Lower leg skin (tissue), 4 donors: ENCODE results near the gene STPG1. TPM values are rescaled to one million over a fixed set of nuclear protein-coding genes. Genes with fewer than 3 reads are reported as not detected.
A peak's percentile ranks its signal among the peaks of the same experiment; 100 is the strongest.

Experiments used
- DNase-seq, 2 donors: peaks; one replicate each; pipeline ENCODE4 v3.0.0-alpha.2; 2019; ENCODE audit warnings: low spot score in 2 of 2
- H3K4me3 ChIP-seq: fragments of 200-600 bp; sonication (generic); 2 replicates; pipeline ENCODE4 v1.5.1; 2017; ENCODE audit warnings: mild to moderate bottlenecking, low read depth; ENCODE audit not compliant: poor library complexity, severe bottlenecking
- CTCF ChIP-seq, 3 donors: fragments of 450-650 bp; IDR thresholded peaks; one replicate each; pipeline ENCODE4 v1.5.1; 2016; ENCODE audit warnings: antibody characterized with exemption in 3 of 3, mild to moderate bottlenecking in 3 of 3, moderate library complexity in 2 of 3
- POLR2A ChIP-seq, 2 donors: fragments of 450-650 bp; IDR thresholded peaks; one replicate each; pipeline ENCODE4 v1.6.1; 2016 to 2017; ENCODE audit warnings: antibody characterized with exemption in 2 of 2, mild to moderate bottlenecking in 1 of 2, moderate library complexity in 1 of 2
- whole genome bisulfite sequencing, 2 donors: methylation state at CpG; one replicate each; pipeline ENCODE4 v1.1.5; 2018; 5-methylcytosine and 5-hydroxymethylcytosine counted together
- intact Hi-C: fragments of 100-400 bp; cut with DNase I; formaldehyde crosslinking; loops from one replicate; pipeline ENCODE4 v1.15.0; 2023; ENCODE audit warnings: low total_unique reads
- total RNA-seq, 4 donors: library from RNA; depleted of rRNA; stranded (reverse); fragments of >200 nt; gene quantifications; one replicate each; pipeline ENCODE4 v1.1.0, GENCODE V29; 2016

STPG1 gene
- total RNA-seq, 4 donors from 2014 or later: 3.6 to 8.5 (median 6.4) TPM

GRCh38 chr1:24400065-24400464 lies 13.5 kb downstream of the STPG1 start:
- no peak overlapping the region for H3K4me3 ChIP-seq
- 80 to 83% methylated on average over 1 of the region's 1 CpG for WGBS, 2 donors
- TF ChIP-seq POLR2A (IDR thresholded peaks at IDR 0.05) (no peak), CTCF (IDR thresholded peaks at IDR 0.05) (no peak)
- DNase-seq: no peak
- intact Hi-C loops: no loop called here

DNA sequence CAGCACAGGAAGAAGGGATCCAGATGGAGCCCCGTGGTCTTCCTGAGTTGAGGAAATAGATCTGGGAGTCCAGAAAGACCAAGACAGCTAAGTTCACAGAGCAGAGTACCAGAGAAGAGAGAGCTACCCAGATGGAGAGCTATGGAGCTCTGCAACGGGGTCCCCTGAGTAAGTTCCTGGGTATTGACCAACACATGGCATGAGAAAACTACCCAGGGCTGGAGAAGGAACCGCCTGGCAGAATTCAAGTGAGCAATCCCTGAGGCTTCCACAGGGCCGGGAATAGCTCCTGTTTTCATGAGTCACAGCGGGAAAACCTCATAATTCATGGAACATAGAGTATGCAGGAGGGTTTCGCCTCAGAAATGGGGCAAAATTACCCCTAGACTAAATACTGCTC lies 19.7 kb downstream of the STPG1 start:
- TF ChIP-seq POLR2A (IDR thresholded peaks at IDR 0.05) (no peak), CTCF (IDR thresholded peaks at IDR 0.05) (no peak)
- no peak overlapping the region for H3K4me3 ChIP-seq
- intact Hi-C loops: loop anchor here (10.0 kb wide), 1 partner anchor 441 kb away; no protein-coding TSS in a partner anchor
- 58 to 65% methylated on average over 6 of the region's 6 CpGs for WGBS, 2 donors
- DNase-seq: peak in 1 of 2 donors; percentile 64

- DNase-seq: peak in 1 of 2 donors; percentile 57
- no peak for TF ChIP-seq CTCF (IDR thresholded peaks at IDR 0.05)
- TF ChIP-seq POLR2A (IDR thresholded peaks at IDR 0.05): no peak
- intact Hi-C loops: loop anchor here (10.0 kb wide), 1 partner anchor 442 kb away; no protein-coding TSS in a partner anchor
- 81 to 82% methylated on average over 4 of the region's 4 CpGs for WGBS, 2 donors
- no peak overlapping the region for H3K4me3 ChIP-seq
Observed at GRCh38 chr1:24392982-24393650, 20.5 kb downstream of the STPG1 start.

DNA sequence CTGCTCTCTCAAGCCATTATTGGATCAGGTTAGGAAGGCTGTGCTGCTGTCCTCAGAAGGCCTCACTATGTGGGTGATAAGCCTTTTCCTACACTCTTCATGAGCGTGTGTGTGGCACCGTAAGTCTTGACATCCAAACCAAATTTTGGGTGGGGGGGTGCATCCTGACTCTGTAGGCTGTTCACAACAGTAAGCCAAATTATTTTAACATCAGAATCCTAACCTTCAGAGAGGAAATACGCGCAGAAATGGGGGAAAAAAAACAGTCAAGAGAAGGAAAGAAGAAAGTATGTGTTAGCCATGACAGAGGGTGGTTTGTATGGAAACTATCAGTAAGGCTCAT lies 21.0 kb downstream of the STPG1 start:
- intact Hi-C loops: loop anchor here (10.0 kb wide), 1 partner anchor 442 kb away; no protein-coding TSS in a partner anchor
- WGBS, 2 donors: 82 to 84% methylated on average over 4 of the region's 4 CpGs
- no peak for DNase-seq
- no peak overlapping the region for H3K4me3 ChIP-seq
- TF ChIP-seq CTCF (IDR thresholded peaks at IDR 0.05) (no peak), POLR2A (IDR thresholded peaks at IDR 0.05) (no peak)

DNA sequence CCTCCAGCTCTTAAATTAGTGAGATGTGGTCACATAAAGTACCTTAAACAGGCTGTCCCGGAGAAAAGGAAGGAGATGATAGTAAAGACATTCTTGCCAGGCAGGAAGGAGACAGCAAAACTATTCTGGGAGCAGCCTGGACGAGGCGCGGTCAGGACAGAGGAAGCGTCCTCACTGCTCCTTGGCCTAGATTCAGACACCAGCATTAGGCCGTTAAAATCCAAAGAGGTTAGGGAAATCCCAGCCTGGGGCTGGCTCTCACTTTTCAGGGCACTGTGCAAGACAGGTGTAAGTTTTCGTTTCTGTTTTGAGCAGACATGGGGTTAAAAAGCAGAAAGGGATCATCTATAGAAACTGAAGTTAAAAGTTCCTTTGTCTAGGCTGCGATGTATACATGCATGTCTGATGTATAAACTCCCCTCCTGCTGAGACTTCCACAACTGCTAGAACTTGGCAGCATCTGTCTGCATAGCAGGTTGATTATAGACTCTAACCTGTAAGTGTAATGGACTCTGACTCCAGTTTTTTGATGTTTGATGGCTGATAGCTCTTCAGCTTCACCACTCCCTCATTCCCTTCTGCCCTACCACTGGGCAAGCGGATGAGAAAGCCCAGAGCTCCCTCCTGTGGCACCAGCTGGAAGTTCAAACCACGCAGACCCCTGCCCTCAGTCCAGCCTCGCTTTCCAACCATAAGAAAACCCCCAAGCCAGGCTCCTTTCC lies 21.5 kb downstream of the STPG1 start:
- intact Hi-C loops: loop anchor here (2.0 to 10.0 kb wide), 2 partner anchors 191 to 443 kb away; no protein-coding TSS in a partner anchor
- TF ChIP-seq CTCF (IDR thresholded peaks at IDR 0.05): peak in 1 of 3 donors; percentile 49
- TF ChIP-seq POLR2A (IDR thresholded peaks at IDR 0.05): no peak
- 23 to 29% methylated on average over 11 of the region's 11 CpGs for WGBS, 2 donors
- H3K4me3 ChIP-seq: no peak overlapping the region
- peak in 1 of 2 donors; percentile 94 for DNase-seq
